Omental fat pad (tissue), 4 donors: Measurements from ENCODE around the gene HOXB2. TPM values are rescaled to one million over a fixed set of nuclear protein-coding genes. Genes with fewer than 3 reads are reported as not detected.

ENCODE experiments used
- ATAC-seq: fragments of 150-250 bp; one replicate; pipeline ENCODE4 v1.9.1; 2016; ENCODE audit warnings: mild to moderate bottlenecking, moderate library complexity; ENCODE audit not compliant: low FRiP score
- DNase-seq: peaks from one replicate; pipeline ENCODE4 v3.0.0-alpha.2; 2019; ENCODE audit warnings: low spot score
- CTCF ChIP-seq, 3 donors: fragments of 450-650 bp; IDR thresholded peaks; one replicate each; pipeline ENCODE4 v1.5.1; 2016 to 2017; ENCODE audit warnings: antibody characterized with exemption in 3 of 3, mild to moderate bottlenecking in 3 of 3, moderate library complexity in 2 of 3
- total RNA-seq, 4 donors: library from RNA; depleted of rRNA; stranded (reverse); fragments of >200 nt; gene quantifications; one replicate each; pipeline ENCODE4 v1.1.0, GENCODE V29; 2016

Gene HOXB2
- total RNA-seq, 4 donors from 2014 or later, result 9.7 to 35.2 (median 16.3) TPM

DNA sequence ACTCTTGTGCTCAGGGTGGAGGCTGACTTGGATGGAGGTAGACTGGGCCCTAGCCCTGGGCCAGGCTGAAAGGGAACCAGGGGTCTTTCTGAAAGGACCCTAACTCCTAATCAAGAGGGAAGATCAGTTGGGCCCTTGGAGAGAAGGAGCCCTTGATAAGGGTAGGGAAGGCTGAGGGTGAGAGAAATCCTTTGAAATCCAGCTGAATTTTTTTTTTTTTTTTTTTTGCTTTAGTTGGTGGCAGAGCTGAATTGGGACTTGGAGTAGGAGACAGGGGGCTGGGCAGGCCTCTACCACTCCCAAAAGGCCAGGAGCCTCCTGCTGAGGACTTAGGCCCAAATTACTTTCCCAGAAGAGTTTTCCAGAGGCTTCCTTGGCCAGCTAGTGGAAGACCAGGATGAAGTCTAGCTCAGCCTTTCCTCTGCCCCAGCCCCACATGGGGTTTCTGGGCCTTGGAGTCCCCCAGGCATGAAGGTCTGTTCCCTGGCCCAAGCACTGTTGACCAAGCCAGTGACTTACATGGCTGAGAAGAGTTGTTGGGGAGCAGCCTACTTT lies 45.8 kb upstream of the HOXB2 start:
- DNase-seq (no peak), ATAC-seq (no peak)
- TF ChIP-seq CTCF (IDR thresholded peaks at IDR 0.05), result no peak

DNA sequence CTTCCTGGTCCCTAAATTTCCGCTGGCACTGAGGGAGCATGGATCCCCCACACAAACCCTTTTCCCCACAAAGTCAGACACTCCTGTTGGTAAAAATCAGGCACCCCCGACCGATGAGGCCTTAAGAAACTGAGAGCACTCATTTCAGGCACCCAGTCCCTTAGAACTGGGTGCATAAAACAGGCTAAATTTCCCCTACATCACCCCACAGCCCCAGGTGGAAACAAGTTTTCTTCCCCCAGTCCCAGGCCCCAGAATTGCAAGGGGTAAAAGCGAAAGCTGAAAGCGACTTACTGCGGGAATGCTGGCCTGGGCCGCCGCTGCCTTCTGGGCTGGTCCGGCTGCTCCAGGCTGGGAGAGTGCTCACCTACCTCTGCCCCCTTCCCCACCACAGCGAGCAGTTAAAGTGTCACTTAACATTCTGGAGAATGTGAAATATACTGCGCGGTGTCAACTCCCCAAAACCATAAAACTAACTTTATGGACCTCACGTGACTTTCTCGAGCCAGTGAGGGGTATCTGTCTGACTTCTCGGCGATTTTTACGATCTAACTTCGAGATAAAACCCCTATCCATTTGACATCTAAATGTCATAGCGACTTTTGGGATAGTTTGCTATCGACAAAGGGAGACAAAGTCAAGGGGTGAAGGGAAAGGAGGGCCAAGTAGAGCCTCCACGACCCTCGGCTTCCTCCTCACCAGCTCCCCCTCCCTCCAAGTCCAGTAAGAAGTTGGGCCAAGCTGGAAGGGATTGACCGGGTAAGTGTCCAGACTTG lies 45.1 kb upstream of the HOXB2 start, which contains the start of gene HOXB3:
Gene HOXB3 (minus strand): TSS at position 411 of the 776 bp plus-strand sequence. CDS start 37,767 bp downstream, outside the sequence.
- no peak for ATAC-seq
- no peak for TF ChIP-seq CTCF (IDR thresholded peaks at IDR 0.05)
- DNase-seq, result no peak

DNA sequence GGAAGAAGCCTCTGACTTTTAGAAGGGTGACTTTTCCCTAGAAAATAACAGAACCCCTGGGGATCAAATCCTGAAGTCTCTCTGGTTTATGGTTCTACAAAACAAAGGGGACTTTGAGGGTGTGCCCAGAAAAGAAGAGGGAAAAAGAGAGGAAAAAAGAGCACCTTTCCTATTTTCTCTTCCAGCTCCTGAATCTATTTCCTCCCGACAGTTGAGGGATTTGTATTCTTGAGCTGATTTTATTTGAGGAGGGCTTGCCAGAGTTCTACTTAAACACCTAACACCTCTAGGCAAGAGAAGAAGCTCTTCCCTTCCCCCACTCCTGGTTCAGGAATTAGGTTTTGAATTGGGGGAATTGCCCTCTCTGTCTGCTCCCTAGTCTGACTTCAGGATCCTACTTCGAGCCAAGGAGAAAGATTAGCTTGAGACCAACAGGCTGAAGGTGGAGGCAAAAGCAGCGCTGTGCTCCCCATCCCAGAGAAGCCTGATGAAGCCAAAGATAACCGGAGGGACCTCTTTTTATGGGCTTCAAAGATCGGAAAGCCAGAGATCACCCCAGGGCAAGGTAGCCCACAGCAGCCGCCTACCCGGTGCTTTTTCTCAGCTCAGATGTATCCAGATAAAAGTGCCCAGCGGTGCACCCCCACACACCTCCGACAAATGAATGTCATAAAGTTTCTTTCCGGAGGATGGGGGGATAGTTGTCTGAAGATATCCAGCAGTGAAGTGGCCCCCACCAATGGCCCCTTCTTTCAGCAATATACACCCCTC lies 44.3 kb upstream of the HOXB2 start:
- no peak for TF ChIP-seq CTCF (IDR thresholded peaks at IDR 0.05)
- no peak for ATAC-seq
- DNase-seq, result no peak

DNA sequence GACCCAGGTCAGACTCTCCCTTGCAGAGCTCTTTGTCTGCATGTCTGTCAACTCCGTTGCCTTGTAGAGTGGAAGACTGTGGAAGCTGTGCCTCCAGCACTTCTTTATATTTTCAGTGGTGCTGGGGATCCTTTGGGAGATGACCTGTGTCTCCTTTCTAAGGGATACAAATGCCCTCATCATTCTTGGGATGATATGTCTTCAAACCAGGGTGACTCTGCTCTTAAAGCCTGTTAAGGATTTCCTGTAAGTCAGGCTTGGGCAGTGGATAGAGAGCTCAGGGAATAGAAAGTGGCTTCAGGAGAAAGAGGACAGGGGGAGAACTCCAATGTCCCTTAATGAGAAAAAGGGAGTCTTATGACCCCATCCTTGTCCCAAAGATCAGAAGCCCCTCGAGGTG lies 43.6 kb upstream of the HOXB2 start:
- TF ChIP-seq CTCF (IDR thresholded peaks at IDR 0.05), result no peak
- ATAC-seq (no peak), DNase-seq (no peak)

- DNase-seq (no peak), ATAC-seq (no peak)
- no peak for TF ChIP-seq CTCF (IDR thresholded peaks at IDR 0.05)
Measured at GRCh38 chr17:48588074-48588415, 43.1 kb upstream of the HOXB2 start.

GRCh38 chr17:48587276-48588073 lies 42.6 kb upstream of the HOXB2 start:
- TF ChIP-seq CTCF (IDR thresholded peaks at IDR 0.05), result no peak
- DNase-seq (no peak), ATAC-seq (no peak)
